ENCODE measurements around the gene CPLX1. TPM values are rescaled to one million over a fixed set of nuclear protein-coding genes. Genes with fewer than 3 reads are reported as not detected.
"Not testable (repeated sequence)": the region's sequence is repeated elsewhere in the genome, so short reads cannot be mapped to it uniquely, and the experiment has no call there.

Gene CPLX1
- total RNA-seq, 1 experiment from 2014 or later = 3.1 TPM

DNA sequence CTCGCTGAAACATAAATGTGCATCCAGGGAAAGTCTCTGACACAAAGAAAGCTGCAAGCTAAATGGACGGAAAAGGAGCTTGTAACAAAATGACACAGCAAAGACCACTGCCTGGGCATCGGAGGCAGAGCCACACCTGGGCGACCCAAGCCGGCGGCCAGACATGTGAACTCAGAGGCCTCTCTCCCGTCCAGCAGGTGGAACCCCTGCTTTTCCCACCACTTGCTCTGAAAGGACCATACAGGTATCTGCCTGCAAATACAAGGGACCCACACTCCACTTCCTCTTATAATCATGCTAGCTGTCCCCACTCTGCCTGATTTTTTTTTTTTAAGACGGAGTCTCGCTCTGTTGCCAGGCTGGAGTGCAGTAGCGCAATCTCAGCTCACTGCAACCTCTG is 12.0 kb downstream of the CPLX1 start:
- H3K9ac ChIP-seq (ENCODE audit: low read length) = no peak overlapping the region
- no peak for DNase-seq

GRCh38 chr4:808860-809570 is 16.9 kb downstream of the CPLX1 start:
- Histone ChIP-seq H2AFZ (ENCODE audit: low read length) (no peak overlapping the region), H3K4me1 (ENCODE audit: low read length) (no peaks in the 10 kb centered on the region), H4K20me1 (ENCODE audit: insufficient read depth, low read depth, low read length) (no peaks in the 10 kb centered on the region), H3K27ac (ENCODE audit: low read length) (no peak overlapping the region), H3K4me3 (ENCODE audit: low read length) (no peak overlapping the region), H3K9me2 (replicated peaks; ENCODE audit: insufficient read depth, low read length) (no peaks in the 10 kb centered on the region), H3K9me3 (ENCODE audit: low read length) (no peaks in the 10 kb centered on the region), H3K79me2 (ENCODE audit: low read length) (no peaks in the 10 kb centered on the region), H3K36me3 (ENCODE audit: insufficient read depth, low read length) (no peaks in the 10 kb centered on the region), H3K27me3 (ENCODE audit: low read length) (no peaks in the 10 kb centered on the region), H3K4me2 (ENCODE audit: low read depth, low read length, poor library complexity, severe bottlenecking) (no peak overlapping the region), H3K9ac (ENCODE audit: low read length) (no peak overlapping the region)
- DNase-seq = no peak

More for the DNA sequence above, 12.0 kb downstream of the CPLX1 start:
- peaks cover 6% of the 10 kb centered on the region for H3K4me1 ChIP-seq (ENCODE audit: low read length)
- H3K4me3 ChIP-seq (ENCODE audit: low read length) = no peak overlapping the region
- no peak overlapping the region for H3K4me2 ChIP-seq (ENCODE audit: low read depth, low read length, poor library complexity, severe bottlenecking)
- no peak overlapping the region for H3K27ac ChIP-seq (ENCODE audit: low read length)
- no peaks in the 10 kb centered on the region for H3K79me2 ChIP-seq (ENCODE audit: low read length)
- H4K20me1 ChIP-seq (ENCODE audit: insufficient read depth, low read depth, low read length) = no peaks in the 10 kb centered on the region
- no peaks in the 10 kb centered on the region for H3K9me3 ChIP-seq (ENCODE audit: low read length)
- no peaks in the 10 kb centered on the region for H3K27me3 ChIP-seq (ENCODE audit: low read length)
- no peak overlapping the region for H2AFZ ChIP-seq (ENCODE audit: low read length)
- H3K9me2 ChIP-seq (replicated peaks; ENCODE audit: insufficient read depth, low read length) = no peaks in the 10 kb centered on the region
- no peaks in the 10 kb centered on the region for H3K36me3 ChIP-seq (ENCODE audit: insufficient read depth, low read length)

- Histone ChIP-seq H3K27me3 (ENCODE audit: low read length) (no peaks in the 10 kb centered on the region), H3K4me3 (ENCODE audit: low read length) (no peak overlapping the region), H3K4me2 (ENCODE audit: low read depth, low read length, poor library complexity, severe bottlenecking) (no peak overlapping the region), H4K20me1 (ENCODE audit: insufficient read depth, low read depth, low read length) (no peaks in the 10 kb centered on the region), H2AFZ (ENCODE audit: low read length) (no peak overlapping the region), H3K36me3 (ENCODE audit: insufficient read depth, low read length) (no peaks in the 10 kb centered on the region), H3K4me1 (ENCODE audit: low read length) (no peaks in the 10 kb centered on the region), H3K9me2 (replicated peaks; ENCODE audit: insufficient read depth, low read length) (no peaks in the 10 kb centered on the region), H3K79me2 (ENCODE audit: low read length) (no peaks in the 10 kb centered on the region), H3K9me3 (ENCODE audit: low read length) (no peaks in the 10 kb centered on the region), H3K27ac (ENCODE audit: low read length) (no peak overlapping the region), H3K9ac (ENCODE audit: low read length) (no peak overlapping the region)
- DNase-seq = no peak
Measured at GRCh38 chr4:807792-808191, 18.1 kb downstream of the CPLX1 start.

GRCh38 chr4:806979-807378 is 18.9 kb downstream of the CPLX1 start:
- not testable (repeated sequence) for H3K79me2 ChIP-seq (ENCODE audit: low read length); H3K9ac ChIP-seq (ENCODE audit: low read length); H3K4me2 ChIP-seq (ENCODE audit: low read depth, low read length, poor library complexity, severe bottlenecking); H3K4me3 ChIP-seq (ENCODE audit: low read length); H3K36me3 ChIP-seq (ENCODE audit: insufficient read depth, low read length); H4K20me1 ChIP-seq (ENCODE audit: insufficient read depth, low read depth, low read length); DNase-seq; H3K9me3 ChIP-seq (ENCODE audit: low read length); H3K9me2 ChIP-seq (replicated peaks; ENCODE audit: insufficient read depth, low read length); H2AFZ ChIP-seq (ENCODE audit: low read length); H3K4me1 ChIP-seq (ENCODE audit: low read length); H3K27ac ChIP-seq (ENCODE audit: low read length); H3K27me3 ChIP-seq (ENCODE audit: low read length)

GRCh38 chr4:804804-805203 is 21.1 kb downstream of the CPLX1 start:
- no peak overlapping the region for H3K4me2 ChIP-seq (ENCODE audit: low read depth, low read length, poor library complexity, severe bottlenecking)
- H3K4me1 ChIP-seq (ENCODE audit: low read length) = peaks cover 10% of the 10 kb centered on the region
- DNase-seq = no peak
- no peak overlapping the region for H3K4me3 ChIP-seq (ENCODE audit: low read length)
- H3K27me3 ChIP-seq (ENCODE audit: low read length) = no peaks in the 10 kb centered on the region
- H3K9ac ChIP-seq (ENCODE audit: low read length) = no peak overlapping the region
- no peaks in the 10 kb centered on the region for H3K79me2 ChIP-seq (ENCODE audit: low read length)
- H2AFZ ChIP-seq (ENCODE audit: low read length) = no peak overlapping the region
- H4K20me1 ChIP-seq (ENCODE audit: insufficient read depth, low read depth, low read length) = no peaks in the 10 kb centered on the region
- peaks cover 10% of the 10 kb centered on the region; the same call in 1 of the 2 replicates for H3K9me3 ChIP-seq (ENCODE audit: low read length)
- no peaks in the 10 kb centered on the region for H3K9me2 ChIP-seq (replicated peaks; ENCODE audit: insufficient read depth, low read length)
- no peak overlapping the region for H3K27ac ChIP-seq (ENCODE audit: low read length)
- H3K36me3 ChIP-seq (ENCODE audit: insufficient read depth, low read length) = no peaks in the 10 kb centered on the region; the same call in 1 of the 2 replicates

GRCh38 chr4:803884-804283 is 22.0 kb downstream of the CPLX1 start:
- DNase-seq = no peak
- no peak overlapping the region for H3K9ac ChIP-seq (ENCODE audit: low read length)
- H2AFZ ChIP-seq (ENCODE audit: low read length) = no peak overlapping the region
- no peaks in the 10 kb centered on the region for H3K27me3 ChIP-seq (ENCODE audit: low read length)
- no peaks in the 10 kb centered on the region for H3K79me2 ChIP-seq (ENCODE audit: low read length)
- H3K4me3 ChIP-seq (ENCODE audit: low read length) = no peak overlapping the region
- H3K4me1 ChIP-seq (ENCODE audit: low read length) = peaks cover 14% of the 10 kb centered on the region
- H3K36me3 ChIP-seq (ENCODE audit: insufficient read depth, low read length) = no peaks in the 10 kb centered on the region; the same call in 1 of the 2 replicates
- no peaks in the 10 kb centered on the region for H4K20me1 ChIP-seq (ENCODE audit: insufficient read depth, low read depth, low read length)
- no peak overlapping the region for H3K4me2 ChIP-seq (ENCODE audit: low read depth, low read length, poor library complexity, severe bottlenecking)
- no peaks in the 10 kb centered on the region for H3K9me2 ChIP-seq (replicated peaks; ENCODE audit: insufficient read depth, low read length)
- H3K27ac ChIP-seq (ENCODE audit: low read length) = no peak overlapping the region
- peaks cover 10% of the 10 kb centered on the region; the same call in 1 of the 2 replicates for H3K9me3 ChIP-seq (ENCODE audit: low read length)

DNA sequence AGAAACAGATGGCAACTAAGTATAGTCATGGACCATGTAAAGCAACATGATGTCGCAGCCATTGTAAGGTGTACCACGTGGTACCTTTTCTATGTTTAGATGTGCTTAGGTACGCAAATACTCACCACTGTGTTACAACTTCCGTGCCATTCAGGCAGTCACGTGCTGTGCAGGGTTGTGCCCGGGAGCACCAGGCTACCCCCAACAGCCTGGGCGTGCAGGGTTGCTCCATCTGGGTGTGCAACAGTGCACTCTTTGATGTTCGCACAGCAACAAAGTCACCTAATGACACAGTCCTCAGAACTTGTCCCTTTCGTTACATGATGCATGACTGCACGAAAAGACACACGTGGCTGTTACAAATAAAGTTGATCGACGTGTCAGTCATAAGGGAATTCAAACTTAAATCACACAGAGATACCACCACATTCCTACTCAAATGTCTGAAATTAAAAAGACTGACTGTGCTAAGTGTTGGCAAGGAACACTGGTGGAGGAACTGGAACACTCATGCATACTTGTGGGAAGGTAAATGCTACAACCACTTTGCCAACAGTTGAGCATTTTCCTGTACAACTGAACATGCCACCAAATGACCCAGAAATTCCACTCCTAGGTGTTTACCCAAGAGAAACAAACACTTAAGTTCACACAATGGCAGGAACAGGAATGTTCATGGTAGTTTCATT is 24.3 kb downstream of the CPLX1 start:
- Histone ChIP-seq H3K36me3 (ENCODE audit: insufficient read depth, low read length) (no peaks in the 10 kb centered on the region; the same call in 1 of the 2 replicates), H3K9me3 (ENCODE audit: low read length) (peaks cover 10% of the 10 kb centered on the region; the same call in 1 of the 2 replicates), H3K4me2 (ENCODE audit: low read depth, low read length, poor library complexity, severe bottlenecking) (peak overlapping the region; percentile 40), H3K27me3 (ENCODE audit: low read length) (no peaks in the 10 kb centered on the region), H3K9ac (ENCODE audit: low read length) (no peak overlapping the region), H3K9me2 (replicated peaks; ENCODE audit: insufficient read depth, low read length) (no peaks in the 10 kb centered on the region), H3K4me1 (ENCODE audit: low read length) (peaks cover 31% of the 10 kb centered on the region), H3K4me3 (ENCODE audit: low read length) (0 out of 2 replicates have a peak overlapping the region, but pooled peaks have one; percentile 24), H3K27ac (ENCODE audit: low read length) (no peak overlapping the region; the same call in 1 of the 2 replicates), H4K20me1 (ENCODE audit: insufficient read depth, low read depth, low read length) (no peaks in the 10 kb centered on the region), H3K79me2 (ENCODE audit: low read length) (no peaks in the 10 kb centered on the region), H2AFZ (ENCODE audit: low read length) (no peak overlapping the region; the same call in 1 of the 2 replicates)
- peak; percentile 76 for DNase-seq

GRCh38 chr4:797066-797465 is 28.9 kb downstream of the CPLX1 start:
- Histone ChIP-seq H3K9ac (ENCODE audit: low read length) (no peak overlapping the region), H3K36me3 (ENCODE audit: insufficient read depth, low read length) (no peaks in the 10 kb centered on the region; the same call in 1 of the 2 replicates), H3K4me3 (ENCODE audit: low read length) (no peak overlapping the region), H3K27me3 (ENCODE audit: low read length) (no peaks in the 10 kb centered on the region), H3K79me2 (ENCODE audit: low read length) (no peaks in the 10 kb centered on the region), H3K4me1 (ENCODE audit: low read length) (peaks cover 76% of the 10 kb centered on the region), H3K9me3 (ENCODE audit: low read length) (peaks cover 8% of the 10 kb centered on the region; the same call in 1 of the 2 replicates), H2AFZ (ENCODE audit: low read length) (no peak overlapping the region), H4K20me1 (ENCODE audit: insufficient read depth, low read depth, low read length) (no peaks in the 10 kb centered on the region), H3K27ac (ENCODE audit: low read length) (peak overlapping the region; percentile 59), H3K9me2 (replicated peaks; ENCODE audit: insufficient read depth, low read length) (no peaks in the 10 kb centered on the region), H3K4me2 (ENCODE audit: low read depth, low read length, poor library complexity, severe bottlenecking) (no peak overlapping the region)
- DNase-seq = no peak
